Measurements from ENCODE around the gene CAMK2N1.

GRCh38 chr1:20477348-20478056, 8.5 kb downstream of the CAMK2N1 start:
- TF ChIP-seq, protein P1, sequence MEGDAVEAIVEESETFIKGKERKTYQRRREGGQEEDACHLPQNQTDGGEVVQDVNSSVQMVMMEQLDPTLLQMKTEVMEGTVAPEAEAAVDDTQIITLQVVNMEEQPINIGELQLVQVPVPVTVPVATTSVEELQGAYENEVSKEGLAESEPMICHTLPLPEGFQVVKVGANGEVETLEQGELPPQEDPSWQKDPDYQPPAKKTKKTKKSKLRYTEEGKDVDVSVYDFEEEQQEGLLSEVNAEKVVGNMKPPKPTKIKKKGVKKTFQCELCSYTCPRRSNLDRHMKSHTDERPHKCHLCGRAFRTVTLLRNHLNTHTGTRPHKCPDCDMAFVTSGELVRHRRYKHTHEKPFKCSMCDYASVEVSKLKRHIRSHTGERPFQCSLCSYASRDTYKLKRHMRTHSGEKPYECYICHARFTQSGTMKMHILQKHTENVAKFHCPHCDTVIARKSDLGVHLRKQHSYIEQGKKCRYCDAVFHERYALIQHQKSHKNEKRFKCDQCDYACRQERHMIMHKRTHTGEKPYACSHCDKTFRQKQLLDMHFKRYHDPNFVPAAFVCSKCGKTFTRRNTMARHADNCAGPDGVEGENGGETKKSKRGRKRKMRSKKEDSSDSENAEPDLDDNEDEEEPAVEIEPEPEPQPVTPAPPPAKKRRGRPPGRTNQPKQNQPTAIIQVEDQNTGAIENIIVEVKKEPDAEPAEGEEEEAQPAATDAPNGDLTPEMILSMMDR (IDR thresholded peaks at IDR 0.05), result no peak
- TF ChIP-seq POLR2AphosphoS5 (IDR thresholded peaks at IDR 0.05; ENCODE audit: low read depth, low read length) (no peak), SIN3A (IDR thresholded peaks at IDR 0.05; ENCODE audit: borderline replicate concordance, insufficient read depth, low read depth, low read length) (no peak)
- TF ChIP-seq, protein P2, sequence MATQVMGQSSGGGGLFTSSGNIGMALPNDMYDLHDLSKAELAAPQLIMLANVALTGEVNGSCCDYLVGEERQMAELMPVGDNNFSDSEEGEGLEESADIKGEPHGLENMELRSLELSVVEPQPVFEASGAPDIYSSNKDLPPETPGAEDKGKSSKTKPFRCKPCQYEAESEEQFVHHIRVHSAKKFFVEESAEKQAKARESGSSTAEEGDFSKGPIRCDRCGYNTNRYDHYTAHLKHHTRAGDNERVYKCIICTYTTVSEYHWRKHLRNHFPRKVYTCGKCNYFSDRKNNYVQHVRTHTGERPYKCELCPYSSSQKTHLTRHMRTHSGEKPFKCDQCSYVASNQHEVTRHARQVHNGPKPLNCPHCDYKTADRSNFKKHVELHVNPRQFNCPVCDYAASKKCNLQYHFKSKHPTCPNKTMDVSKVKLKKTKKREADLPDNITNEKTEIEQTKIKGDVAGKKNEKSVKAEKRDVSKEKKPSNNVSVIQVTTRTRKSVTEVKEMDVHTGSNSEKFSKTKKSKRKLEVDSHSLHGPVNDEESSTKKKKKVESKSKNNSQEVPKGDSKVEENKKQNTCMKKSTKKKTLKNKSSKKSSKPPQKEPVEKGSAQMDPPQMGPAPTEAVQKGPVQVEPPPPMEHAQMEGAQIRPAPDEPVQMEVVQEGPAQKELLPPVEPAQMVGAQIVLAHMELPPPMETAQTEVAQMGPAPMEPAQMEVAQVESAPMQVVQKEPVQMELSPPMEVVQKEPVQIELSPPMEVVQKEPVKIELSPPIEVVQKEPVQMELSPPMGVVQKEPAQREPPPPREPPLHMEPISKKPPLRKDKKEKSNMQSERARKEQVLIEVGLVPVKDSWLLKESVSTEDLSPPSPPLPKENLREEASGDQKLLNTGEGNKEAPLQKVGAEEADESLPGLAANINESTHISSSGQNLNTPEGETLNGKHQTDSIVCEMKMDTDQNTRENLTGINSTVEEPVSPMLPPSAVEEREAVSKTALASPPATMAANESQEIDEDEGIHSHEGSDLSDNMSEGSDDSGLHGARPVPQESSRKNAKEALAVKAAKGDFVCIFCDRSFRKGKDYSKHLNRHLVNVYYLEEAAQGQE (IDR thresholded peaks at IDR 0.05; ENCODE audit: insufficient read depth in 1 of 2, low read depth in 2 of 2, low read length in 1 of 2), result no peak

Measured in Panc1 (cell line).